Adrenal gland (tissue), 12 donors: ENCODE results near the gene ZNF618. TPM values are rescaled to one million over a fixed set of nuclear protein-coding genes. Genes with fewer than 3 reads are reported as not detected.

Experiments used
- DNase-seq, 7 donors: peaks; one replicate each; pipeline ENCODE4 v3.0.0-alpha.2; 2019 to 2020
- H3K27ac ChIP-seq, 5 donors: fragments of 200-600 bp; sonication (generic) in 4 of 5; 1 replicate in 3 of 5; 2 replicates in 2 of 5; pipeline versions ENCODE4 v1.5.1 to v1.8.0; 2016 to 2020; ENCODE audit warnings: mild to moderate bottlenecking in 1 of 5
- H3K27me3 ChIP-seq: fragments of 200-600 bp; 2 replicates; pipeline ENCODE4 v1.8.0; 2021
- H3K36me3 ChIP-seq, 2 donors: fragments of 200-600 bp; replicated peaks in 1 of 2; 1 replicate in 1 of 2; 2 replicates in 1 of 2; pipeline versions ENCODE4 v1.5.1 to v1.8.0; 2018 to 2022
- H3K4me1 ChIP-seq, 2 donors: fragments of 200-600 bp; replicated peaks in 1 of 2; 1 replicate in 1 of 2; 2 replicates in 1 of 2; pipeline versions ENCODE4 v1.5.1 to v1.8.0; 2018 to 2021
- H3K4me3 ChIP-seq, 4 donors: fragments of 200-600 bp; sonication (generic) in 3 of 4; one replicate each; pipeline ENCODE4 v1.5.1; 2016 to 2018
- H3K9me3 ChIP-seq, 3 donors: fragments of 200-600 bp; sonication (generic) in 1 of 3; replicated peaks in 1 of 3; 1 replicate in 2 of 3; 2 replicates in 1 of 3; pipeline versions ENCODE4 v1.5.1 to v1.8.0; 2016 to 2021
- POLR2A ChIP-seq, 2 donors: fragments of 450-650 bp; IDR thresholded peaks; one replicate each; pipeline ENCODE4 v1.6.1; 2017; ENCODE audit warnings: antibody characterized with exemption in 2 of 2, mild to moderate bottlenecking in 2 of 2, moderate library complexity in 1 of 2
- WGBS, 4 donors: extraction: QIAGEN DNeasy Blood & Tissue Kit in 2 of 4; methylation state at CpG; one replicate each; pipeline versions ENCODE4 v1.1.5 to v1.1.7; 2013 to 2017; 5-methylcytosine and 5-hydroxymethylcytosine counted together
- intact Hi-C, 2 donors: fragments of 100-400 bp; cut with DNase I; formaldehyde crosslinking; loops; one replicate each; pipeline versions ENCODE4 v1.14.1 to v1.15.0; 2022 to 2023
- polyA plus RNA-seq, 3 donors: library from polyadenylated mRNA; stranded (reverse); fragments of 200-250 nt in 2 of 3; fragments of 350-450 nt in 1 of 3; fragmentation: Illumina TruSeq in 1 of 3; extraction: RNeasy Lipid Tissue Mini Kit (QIAGEN cat#74804) in 1 of 3; gene quantifications; one replicate each; pipeline ENCODE4 v1.2.3, GENCODE V29; 2013 to 2014
- total RNA-seq, 9 donors: library from RNA; depleted of rRNA in 4 of 9; stranded (reverse); fragments of >200 nt in 4 of 9; fragments of 120-200 nt in 1 of 9; fragmentation: NEBNext Ultra II Directional in 1 of 9; extraction: Animal tissue kit (Norgen Biotek cat#: 25700) in 1 of 9; gene quantifications; one replicate each; pipeline versions ENCODE4 v1.1.0 to v1.2.4, GENCODE V29; 2013 to 2023
- TF ChIP-seq, protein P1 (sequence below), 6 experiments: fragments of 450-650 bp in 4 of 6; fragments of 200-600 bp in 2 of 6; sonication (generic) in 1 of 6; IDR thresholded peaks; 1 replicate in 5 of 6; 2 replicates in 1 of 6; pipeline versions ENCODE4 v1.5.1 to v1.8.0; 2016 to 2021; ENCODE audit warnings: antibody characterized with exemption in 6 of 6, mild to moderate bottlenecking in 2 of 6, moderate library complexity in 1 of 6
- donor health status: healthy with polysubstance abuse.
- donor health status: Bipolar disorder and iron deficiency.
- donor health status: DM: yes; HTN: yes; CAD: no.
- donor health status: DM: no; HTN: no; CAD: no.
- donor health status: DM: no; HTN: no; CAD: no.
- donor health status: DM: yes; HTN: yes; CAD: no.

ZNF618 gene
- total and polyA plus RNA-seq, 12 donors: 4.5 to 21.3 (median 9.9) TPM

DNA sequence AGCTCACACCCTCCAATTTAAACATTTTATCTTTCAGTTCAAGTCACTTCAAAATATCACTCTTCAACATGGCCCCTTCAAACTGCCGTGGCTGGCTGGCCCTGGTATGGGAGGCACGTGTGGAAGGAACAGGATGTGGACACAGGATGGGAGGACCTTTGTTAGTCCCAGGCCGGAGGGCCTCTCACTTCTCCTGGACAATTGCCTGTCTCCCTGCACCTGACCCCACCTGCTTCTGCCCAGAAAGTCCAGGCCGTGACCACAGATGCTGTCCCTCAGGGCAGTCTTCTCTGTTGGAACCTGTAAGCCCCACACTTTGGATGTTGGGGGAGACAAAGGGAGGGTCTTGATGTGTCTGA lies 182.6 kb downstream of the ZNF618 start:
- Histone ChIP-seq H3K27me3 (no peaks in the 10 kb centered on the region), H3K27ac (peak overlapping the region in 2 of 5 donors; percentile 35 to 47), H3K4me1 (peaks cover 0 to 14% of the 10 kb centered on the region in 2 donors), H3K36me3 (no peaks in the 10 kb centered on the region), H3K9me3 (no peaks in the 10 kb centered on the region), H3K4me3 (no peak overlapping the region)
- 81 to 92% (median 85%) methylated on average over 3 to 4 of the region's 4 CpGs for WGBS, 4 donors
- DNase-seq: peak in 1 of 7 donors; percentile 5
- intact Hi-C loops: no loop called here
- TF ChIP-seq POLR2A (IDR thresholded peaks at IDR 0.05): no peak

DNA sequence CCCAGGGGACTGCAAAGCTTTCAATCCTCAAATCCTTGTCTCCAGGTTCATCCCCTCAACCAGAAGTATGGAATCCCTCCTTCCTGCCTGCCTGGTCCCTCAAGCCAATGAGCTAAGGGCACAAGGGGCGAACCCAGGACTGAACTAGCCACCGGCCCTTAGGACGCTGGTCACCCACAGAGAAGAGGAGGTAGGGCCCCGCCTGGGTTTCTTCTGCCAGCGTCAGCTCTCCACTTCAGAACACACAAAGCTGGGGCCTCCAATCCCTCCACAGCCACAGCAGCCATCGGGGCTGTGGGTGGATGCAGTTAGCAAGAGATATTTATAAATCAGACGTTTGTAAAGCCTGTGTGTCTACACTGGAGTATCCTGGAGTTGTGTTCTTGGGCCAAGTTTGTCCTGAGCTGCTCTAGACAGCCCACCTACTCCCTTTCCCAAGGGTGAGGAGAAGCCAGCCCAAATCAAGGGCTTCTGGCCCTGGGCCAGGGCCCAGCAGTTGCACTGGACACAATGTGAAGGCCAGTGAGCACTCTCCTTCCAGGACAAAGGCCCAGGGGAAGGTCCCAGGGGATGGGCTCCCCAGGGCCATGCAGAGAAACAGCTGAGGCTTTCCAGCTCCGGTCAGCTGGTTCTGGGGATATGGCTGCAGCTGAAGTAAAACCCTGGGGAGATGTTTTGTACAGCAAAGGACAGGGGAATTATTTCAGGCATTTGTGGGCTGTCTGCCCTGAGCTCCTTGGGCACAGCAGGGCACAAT lies 183.1 kb downstream of the ZNF618 start:
- Histone ChIP-seq H3K4me1 (peaks cover 0 to 14% of the 10 kb centered on the region in 2 donors), H3K36me3 (no peaks in the 10 kb centered on the region), H3K9me3 (no peaks in the 10 kb centered on the region), H3K27me3 (no peaks in the 10 kb centered on the region), H3K4me3 (no peak overlapping the region), H3K27ac (peak overlapping the region in 2 of 5 donors; percentile 35 to 47)
- TF ChIP-seq, protein P1, sequence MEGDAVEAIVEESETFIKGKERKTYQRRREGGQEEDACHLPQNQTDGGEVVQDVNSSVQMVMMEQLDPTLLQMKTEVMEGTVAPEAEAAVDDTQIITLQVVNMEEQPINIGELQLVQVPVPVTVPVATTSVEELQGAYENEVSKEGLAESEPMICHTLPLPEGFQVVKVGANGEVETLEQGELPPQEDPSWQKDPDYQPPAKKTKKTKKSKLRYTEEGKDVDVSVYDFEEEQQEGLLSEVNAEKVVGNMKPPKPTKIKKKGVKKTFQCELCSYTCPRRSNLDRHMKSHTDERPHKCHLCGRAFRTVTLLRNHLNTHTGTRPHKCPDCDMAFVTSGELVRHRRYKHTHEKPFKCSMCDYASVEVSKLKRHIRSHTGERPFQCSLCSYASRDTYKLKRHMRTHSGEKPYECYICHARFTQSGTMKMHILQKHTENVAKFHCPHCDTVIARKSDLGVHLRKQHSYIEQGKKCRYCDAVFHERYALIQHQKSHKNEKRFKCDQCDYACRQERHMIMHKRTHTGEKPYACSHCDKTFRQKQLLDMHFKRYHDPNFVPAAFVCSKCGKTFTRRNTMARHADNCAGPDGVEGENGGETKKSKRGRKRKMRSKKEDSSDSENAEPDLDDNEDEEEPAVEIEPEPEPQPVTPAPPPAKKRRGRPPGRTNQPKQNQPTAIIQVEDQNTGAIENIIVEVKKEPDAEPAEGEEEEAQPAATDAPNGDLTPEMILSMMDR (IDR thresholded peaks at IDR 0.05): no peak
- TF ChIP-seq POLR2A (IDR thresholded peaks at IDR 0.05): no peak
- 57 to 75% (median 66%) methylated on average over 5 to 8 of the region's 8 CpGs for WGBS, 4 donors
- DNase-seq: peak in 5 of 7 donors; percentile 29 to 66 (median 45)
- intact Hi-C loops: no loop called here

DNA sequence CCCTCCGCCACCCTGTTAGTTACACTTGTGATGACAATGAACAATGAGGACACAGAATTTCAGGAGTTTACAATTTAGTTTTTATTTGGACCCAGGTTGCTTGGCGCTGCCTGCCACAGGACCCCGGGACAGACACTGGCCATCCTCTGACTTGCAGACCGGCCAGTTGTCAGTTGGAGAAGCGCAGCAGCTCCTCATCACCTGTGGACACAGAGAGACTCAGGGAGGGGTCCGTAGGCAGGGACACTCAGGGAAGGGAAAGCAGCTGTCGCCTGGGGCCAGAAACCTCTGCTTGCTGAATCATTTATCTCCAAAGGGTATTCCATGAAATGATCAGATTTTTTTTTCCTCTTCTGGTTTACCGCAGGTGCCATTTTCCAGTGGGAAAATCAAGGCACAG lies 184.0 kb downstream of the ZNF618 start:
- DNase-seq: no peak
- Histone ChIP-seq H3K9me3 (no peaks in the 10 kb centered on the region), H3K36me3 (no peaks in the 10 kb centered on the region), H3K27ac (peak overlapping the region in 1 of 5 donors; percentile 47), H3K27me3 (no peaks in the 10 kb centered on the region), H3K4me1 (peaks cover 0 to 14% of the 10 kb centered on the region in 2 donors), H3K4me3 (no peak overlapping the region)
- TF ChIP-seq, protein P1 (IDR thresholded peaks at IDR 0.05): no peak
- no peak for TF ChIP-seq POLR2A (IDR thresholded peaks at IDR 0.05)
- 82 to 93% (median 87%) methylated on average over 8 of the region's 8 CpGs for WGBS, 4 donors
- intact Hi-C loops: no loop called here

DNA sequence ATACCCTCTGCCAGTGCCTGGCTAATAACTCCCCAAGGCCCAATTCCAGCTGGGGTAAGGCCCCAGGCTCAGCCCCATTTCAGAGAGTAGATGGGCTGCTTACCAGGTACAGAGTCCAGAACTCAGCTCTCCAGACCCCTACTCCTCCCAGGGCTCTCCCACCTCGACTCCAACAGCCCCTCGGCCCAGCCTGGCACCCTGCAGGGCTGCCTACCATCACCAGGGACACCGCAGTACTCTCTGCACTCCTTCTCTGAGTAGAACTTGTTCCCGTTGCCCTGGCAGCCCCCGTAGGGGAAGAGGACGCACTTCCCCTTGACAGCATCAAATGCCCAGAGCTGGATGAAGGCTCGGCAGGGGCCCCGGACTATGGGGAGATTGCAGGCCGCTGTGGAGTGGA lies 184.6 kb downstream of the ZNF618 start:
- H3K27me3 ChIP-seq: no peaks in the 10 kb centered on the region
- no peak for DNase-seq
- no peak overlapping the region for H3K4me3 ChIP-seq
- no peaks in the 10 kb centered on the region for H3K9me3 ChIP-seq
- TF ChIP-seq, protein P1 (IDR thresholded peaks at IDR 0.05): no peak
- TF ChIP-seq POLR2A (IDR thresholded peaks at IDR 0.05): no peak
- no peaks in the 10 kb centered on the region for H3K36me3 ChIP-seq
- peaks cover 0 to 14% of the 10 kb centered on the region in 2 donors for H3K4me1 ChIP-seq
- intact Hi-C loops: no loop called here
- no peak overlapping the region for H3K27ac ChIP-seq
- WGBS, 4 donors: 75 to 80% (median 79%) methylated on average over 9 of the region's 9 CpGs

DNA sequence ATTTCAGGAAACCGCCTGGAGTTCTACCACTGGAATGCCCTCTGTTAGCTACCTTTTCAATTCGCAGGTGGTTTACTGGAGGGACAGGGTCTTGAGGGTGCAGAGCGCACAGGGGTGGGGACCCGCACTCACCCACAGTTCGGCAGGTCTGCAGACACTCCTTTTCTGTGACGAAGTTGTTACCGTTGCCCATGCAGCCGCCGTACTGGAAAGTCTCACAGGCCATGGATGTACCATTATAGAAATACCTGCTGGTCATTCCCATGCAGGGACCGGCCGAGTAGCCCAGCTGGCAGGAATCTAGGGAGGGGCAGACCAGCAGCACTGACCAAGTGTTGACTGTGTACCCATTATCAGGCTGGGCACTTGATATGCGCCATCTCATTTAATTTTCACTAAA lies 185.2 kb downstream of the ZNF618 start:
- Histone ChIP-seq H3K4me1 (peaks cover 0 to 14% of the 10 kb centered on the region in 2 donors), H3K27ac (no peak overlapping the region), H3K4me3 (no peak overlapping the region), H3K36me3 (no peaks in the 10 kb centered on the region), H3K27me3 (no peaks in the 10 kb centered on the region), H3K9me3 (no peaks in the 10 kb centered on the region)
- TF ChIP-seq, protein P1 (IDR thresholded peaks at IDR 0.05): no peak
- TF ChIP-seq POLR2A (IDR thresholded peaks at IDR 0.05): no peak
- intact Hi-C loops: no loop called here
- 93 to 97% (median 95%) methylated on average over 11 to 12 of the region's 12 CpGs for WGBS, 4 donors
- no peak for DNase-seq
